HUDEP-2 (cell line): ENCODE results near the gene ETV5.

Experiments used
- DNase-seq, 76 experiments: peaks; one replicate each; lab custom pipeline; 2025; ENCODE audit not compliant: unreplicated experiment in 76 of 76; lab: John Stamatoyannopoulos, UW

ETV5 gene

DNA sequence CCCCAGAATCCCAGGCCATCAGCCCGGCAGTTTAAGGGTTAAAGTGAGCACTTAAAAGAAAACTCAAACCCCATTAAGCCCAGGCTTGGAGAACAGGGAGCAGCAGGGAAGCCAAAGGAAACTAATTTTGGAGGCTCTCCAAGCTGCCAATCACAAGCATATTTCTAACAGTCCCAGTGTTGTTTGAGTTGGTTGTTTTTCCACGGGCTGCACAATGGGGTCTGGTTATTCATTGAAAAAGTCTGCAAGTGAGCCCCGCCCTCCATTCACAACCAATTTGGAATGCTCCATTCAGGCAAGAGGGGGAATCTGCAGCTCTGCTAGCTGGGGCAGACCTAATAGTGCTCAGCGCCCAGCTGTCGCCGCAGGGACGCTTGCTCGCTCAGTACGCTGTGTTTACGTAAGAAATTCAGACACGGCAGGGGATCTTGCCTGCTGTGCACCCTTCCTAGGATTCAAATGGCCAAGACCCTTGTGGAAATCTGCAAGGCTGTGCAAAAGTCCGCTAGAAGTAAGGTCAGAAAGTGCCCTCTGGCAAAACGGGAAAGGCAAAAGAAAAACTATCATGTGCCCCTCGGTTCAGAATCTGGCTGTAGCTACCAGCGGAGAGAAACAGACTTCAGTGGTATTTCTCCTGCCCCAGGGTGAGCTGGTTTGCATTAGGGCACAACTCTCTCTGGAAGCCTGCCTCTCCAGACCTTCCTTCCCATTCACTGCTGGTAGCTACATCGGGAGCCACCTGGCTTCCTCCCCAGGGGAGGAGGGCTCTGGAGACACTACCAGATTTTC, 11.0 kb downstream of the ETV5 start:
- DNase-seq, result peak in 24 of 76 experiments; percentile 4 to 50 (median 14)

DNA sequence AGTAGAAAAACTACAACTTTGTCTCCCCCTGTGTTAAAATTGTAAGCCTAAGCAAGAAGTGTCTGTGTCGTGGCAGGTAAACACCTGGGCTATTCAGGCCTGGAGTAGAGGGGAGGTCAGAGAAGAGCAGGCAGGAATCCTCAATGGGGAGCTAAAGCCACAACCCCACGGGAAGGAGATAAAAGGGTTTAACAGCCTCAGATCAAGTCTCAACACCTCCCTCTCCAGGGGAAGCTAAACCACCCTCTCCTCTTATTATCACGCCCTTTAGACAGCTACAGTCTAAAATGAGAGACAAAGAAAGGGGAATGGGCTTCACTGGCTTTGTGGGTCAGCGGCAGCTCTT, 11.6 kb downstream of the ETV5 start:
- DNase-seq, result no peak

DNA sequence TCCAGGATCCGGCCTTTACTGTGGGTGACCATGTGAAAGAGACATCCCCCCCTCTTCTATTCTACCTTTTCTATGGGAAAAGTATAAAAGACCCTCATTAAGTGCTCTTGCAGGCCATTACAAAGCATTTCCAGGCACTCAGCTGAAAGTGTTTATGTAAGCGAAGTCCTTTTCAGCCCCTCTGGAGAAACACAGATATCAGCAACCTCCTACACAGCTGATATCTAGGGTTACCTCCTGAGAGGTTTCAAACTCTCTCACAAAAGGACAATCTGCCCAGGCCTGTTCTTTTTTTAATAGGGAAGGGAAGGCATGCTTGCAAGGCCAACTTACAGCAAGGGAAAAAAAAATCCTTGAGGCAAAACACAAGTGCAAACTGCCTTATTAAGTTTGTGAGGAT, 12.6 kb downstream of the ETV5 start:
- no peak for DNase-seq

DNA sequence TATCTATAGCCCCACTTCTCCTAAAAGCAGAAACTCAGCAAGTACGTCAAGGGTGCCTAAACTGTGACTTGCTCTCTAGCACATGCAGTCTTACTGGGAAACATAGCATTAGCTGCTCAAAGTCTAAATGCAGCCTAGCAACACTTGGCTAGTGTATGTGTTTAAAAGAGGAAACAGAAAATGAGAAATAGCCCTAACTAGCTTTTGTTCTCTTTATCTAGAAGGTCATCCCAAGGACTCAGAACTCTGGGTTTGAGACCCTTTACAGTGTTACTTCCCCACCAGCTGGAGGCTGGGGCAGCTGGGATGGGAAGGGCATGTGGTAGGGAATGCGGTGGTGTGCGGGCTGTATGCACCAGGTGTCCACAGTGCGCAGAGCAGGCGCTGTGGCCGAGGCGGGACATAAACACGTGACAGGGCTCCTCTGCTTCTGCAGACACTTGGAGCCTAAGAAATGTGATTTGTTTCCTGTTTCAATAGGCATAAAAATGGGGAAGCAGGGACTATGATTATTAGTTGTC, 13.3 kb downstream of the ETV5 start:
- DNase-seq, result no peak

DNA sequence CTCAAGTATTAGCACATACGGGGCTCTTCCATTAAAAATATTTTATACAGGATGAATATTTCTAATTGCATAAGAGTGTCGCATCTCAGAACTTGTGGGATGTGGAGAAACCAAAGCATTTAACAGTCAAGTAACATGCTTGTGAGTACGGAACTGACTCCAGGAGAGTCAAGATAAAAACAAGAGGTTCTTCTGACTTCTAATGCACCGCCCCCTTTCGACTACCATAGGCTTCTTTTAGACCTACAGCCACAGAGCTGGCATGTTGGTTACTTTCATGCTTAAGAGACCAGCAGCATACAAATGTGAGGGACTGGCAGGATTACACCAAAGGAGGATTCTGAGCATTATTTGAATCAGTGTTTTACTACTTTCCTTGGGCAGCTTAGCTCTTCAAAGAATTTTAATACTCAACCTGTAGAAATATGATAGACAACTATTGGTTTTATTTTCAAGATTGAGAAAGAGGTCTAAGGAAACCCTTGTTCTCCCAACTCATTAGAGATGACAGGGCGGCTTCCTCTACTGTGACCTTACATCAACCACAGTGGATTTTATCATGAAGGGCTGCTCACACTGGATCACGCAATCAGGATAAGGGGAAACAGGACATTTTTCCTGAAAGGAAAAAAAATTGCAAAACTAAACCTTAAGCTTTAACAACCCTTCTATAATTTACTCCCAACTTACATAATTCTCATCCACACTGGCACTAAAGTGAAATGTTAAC, 14.0 kb downstream of the ETV5 start:
- no peak for DNase-seq

DNA sequence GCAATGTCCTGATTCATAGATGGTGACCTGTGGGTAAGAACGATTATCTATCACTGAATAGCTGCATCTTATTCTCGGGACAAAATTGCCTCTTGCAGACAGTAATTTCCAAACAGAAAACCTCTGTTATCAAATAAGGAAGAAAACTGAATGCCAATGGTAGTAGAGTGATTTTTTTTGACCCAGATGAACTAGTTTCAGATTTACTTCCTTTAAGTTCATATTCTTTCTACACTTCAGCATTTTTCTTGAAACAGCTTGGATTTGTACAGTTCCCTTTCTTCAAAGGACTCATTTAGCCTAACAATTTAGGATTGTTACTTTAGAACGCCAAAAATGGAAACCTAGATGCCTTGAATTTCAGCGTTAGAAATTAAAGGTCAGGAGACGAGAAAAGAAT, 14.6 kb downstream of the ETV5 start:
- DNase-seq, result no peak

DNA sequence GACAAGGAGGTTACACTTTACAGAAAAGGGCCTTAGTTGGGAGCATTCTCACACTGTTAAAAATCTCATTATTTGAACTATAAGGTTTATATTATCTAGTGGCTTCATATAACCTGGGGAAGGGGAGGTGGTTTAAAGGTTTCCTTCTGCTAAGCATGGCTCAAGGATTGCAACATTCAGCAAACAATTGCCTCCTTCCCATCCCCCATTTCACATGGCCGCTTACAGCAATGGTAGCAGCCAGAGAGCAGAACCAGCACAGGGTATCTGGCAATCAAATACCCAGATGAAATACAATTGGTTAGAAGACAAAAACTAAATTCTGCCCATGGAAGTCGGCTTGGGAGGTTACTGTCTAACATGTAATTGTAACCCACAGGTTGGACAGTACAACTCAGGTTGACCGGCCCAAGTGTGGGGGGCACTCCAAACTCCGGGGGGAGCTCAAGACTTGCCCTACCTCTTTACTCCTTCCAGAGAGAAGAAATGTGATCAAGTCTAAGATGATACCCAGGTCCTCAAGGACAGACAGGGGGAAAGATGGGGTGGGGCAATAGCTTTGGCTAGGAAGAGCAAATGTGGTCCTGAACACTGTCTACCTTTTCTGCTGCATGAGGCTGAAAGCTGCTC, 15.5 kb downstream of the ETV5 start:
- no peak for DNase-seq

DNA sequence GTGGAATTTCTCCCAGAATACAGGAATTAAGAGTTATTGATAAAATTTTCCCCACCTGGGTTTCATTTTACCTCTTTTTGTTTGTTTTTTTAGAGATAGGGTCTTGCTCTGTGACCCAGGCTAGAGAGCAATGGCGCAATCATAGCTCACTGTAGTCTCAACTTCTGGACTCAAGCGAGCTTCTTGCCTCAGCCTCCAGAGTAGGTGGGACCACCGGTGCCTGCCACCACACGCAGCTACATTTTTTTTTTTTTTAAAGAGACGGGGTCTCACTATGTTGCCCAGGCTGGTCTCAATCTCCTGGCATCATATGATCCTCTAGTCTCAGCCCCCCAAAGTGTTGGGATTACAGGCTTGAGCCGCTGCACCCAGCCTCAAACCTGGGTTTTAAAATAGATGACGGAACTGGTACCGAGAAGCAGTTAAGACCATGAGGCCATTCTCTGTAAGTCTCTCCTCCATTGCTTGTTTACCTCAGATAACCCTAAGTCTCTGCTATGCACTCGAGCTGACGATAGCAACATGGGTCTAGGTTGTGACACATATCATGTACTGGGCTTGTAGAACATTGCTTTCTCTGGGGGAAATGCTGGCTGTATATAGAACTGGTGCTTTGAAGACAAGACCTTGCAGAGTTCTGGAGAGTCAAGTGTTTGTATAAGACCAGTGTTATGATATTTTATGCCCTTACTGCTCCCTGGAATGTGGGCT, 16.4 kb downstream of the ETV5 start:
- DNase-seq, result no peak

DNA sequence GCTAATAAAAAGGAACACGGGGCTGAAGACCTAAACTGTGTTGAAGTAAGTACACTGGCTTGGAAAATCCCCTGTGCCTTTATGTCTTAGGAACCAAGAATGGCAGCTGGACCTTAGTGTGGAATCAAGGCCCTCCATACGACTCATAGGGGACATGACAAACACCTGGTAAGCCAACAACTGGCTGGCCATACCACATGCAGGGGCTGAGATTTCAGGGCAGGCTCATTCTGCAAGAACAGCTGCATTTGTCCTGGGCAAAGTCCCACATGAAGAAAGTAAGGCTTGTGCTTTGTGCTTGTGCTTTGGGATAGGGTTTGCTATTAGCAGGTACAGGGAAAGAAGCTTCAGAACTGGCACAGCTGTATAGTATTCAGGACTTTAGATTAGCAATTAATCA, 18.0 kb downstream of the ETV5 start:
- no peak for DNase-seq

DNA sequence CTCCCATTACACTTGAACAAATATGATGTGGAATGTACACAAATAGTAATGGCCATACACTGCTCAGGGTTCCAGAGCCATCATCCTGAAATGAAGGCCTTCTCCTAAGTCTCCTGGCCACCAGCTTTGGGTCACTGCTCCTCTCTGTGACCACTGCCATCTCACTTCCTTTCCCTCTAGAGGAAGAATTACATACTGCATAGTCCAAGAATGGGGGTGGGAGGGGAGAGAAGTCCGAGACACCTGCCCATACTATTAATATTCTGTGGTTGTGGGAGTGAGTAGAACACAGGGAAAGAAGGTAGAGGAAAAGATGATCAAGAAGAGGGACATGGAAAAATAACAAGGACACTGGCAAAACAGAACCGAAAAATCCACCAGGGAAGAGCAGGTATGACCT, 20.6 kb downstream of the ETV5 start:
- no peak for DNase-seq

DNA sequence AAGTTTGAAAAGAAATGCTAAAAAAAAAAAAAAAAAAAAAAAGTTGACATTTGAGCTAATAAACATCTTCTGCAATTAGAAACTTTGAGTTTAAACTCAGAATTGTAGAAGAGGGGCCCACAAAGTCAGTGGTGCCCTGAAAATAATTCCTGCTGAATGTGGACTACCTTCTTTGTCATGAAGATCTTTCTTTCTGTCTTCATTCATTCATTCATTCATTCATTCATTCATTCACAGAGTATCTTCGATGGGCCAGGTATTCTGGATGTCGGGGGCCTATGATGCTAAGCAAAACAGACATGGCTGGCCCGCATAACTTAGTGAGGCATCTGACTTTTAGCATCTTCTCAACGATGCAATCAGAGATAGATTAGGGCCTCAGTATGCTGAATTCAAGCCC, 24.6 kb downstream of the ETV5 start:
- DNase-seq, result no peak

DNA sequence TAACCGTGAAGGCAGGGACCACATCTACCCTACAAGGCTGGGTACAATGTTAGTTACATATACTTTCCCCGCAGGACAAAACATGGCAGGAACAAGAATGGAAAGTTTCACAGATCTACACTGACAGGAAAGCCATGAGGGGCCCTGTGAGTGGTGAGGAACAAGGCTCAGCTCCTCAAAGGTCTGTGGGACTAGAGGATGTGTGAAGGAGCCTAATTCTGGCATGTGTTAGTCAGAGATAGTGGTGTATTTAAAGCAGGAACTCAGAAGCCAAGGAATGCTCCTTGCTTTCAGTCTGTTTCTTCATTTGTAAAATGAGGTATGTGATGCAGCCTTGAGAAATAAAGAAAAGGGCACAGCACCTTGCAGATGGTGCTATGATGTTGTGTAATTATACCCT, 25.1 kb downstream of the ETV5 start:
- no peak for DNase-seq

DNA sequence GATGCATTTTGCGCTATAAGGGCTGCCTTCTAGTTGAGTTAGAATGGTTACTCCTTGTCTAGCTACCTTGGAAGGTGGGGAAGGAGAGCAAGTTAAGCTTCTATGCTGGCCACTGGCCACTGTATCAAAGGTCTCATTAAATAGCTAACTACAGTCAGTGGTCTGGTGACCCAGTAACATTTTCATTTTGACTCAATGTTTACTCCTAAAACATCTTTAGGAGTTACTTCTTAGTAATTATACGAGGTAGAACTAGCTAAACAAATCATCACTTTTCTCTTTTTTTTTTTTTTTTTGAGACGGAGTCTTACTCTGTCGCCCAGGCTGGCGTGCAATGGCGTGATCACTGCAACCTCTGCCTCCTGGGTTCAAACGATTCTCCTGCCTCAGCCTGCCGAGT, 26.7 kb downstream of the ETV5 start:
- DNase-seq, result no peak

DNA sequence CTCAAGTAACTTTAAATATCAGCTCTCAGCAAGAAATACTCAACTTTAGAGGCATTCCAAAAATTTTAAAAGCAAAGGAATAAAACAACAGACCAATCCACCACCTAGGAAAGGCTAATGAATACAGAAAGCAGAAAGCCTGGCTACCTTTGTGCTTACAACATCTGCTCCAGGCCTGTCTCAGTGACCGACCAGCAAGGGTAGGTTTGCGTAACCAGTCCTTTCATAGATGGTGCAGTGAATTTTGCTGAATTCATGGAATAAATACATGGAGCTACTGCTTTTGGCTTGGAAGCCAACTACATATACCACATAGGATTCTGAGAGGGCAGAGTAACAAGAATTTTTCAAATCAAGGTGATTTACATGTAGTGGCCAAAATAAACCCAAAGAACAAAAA, 27.2 kb downstream of the ETV5 start:
- DNase-seq, result no peak

DNA sequence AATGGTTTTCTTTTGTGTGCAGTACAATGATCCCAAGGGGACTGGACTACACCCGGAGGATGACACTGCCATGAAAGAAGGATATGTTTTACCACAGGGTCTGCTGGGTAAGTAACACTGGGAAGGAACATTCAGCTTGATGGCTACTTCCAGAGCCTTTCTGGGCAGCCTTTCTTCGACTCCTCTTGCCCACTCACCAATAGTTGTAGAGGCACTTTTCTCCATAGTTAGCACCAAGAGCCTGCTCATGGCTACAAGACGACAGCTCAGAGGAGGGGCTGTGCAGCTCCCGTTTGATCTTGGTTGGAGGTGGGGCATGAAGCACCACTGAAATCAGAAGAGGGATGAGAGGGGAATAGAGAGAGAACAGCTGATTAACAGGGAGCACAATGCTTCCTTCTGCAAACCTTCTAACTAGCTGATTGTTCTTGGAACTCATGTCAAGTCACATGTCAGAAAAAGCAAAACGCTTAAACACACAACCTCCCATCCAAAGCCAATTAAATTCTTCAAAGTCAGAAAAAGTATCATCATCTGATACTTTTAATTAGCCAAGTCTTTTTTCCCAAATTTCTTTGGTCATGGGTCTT, 27.9 kb downstream of the ETV5 start:
- no peak for DNase-seq

DNA sequence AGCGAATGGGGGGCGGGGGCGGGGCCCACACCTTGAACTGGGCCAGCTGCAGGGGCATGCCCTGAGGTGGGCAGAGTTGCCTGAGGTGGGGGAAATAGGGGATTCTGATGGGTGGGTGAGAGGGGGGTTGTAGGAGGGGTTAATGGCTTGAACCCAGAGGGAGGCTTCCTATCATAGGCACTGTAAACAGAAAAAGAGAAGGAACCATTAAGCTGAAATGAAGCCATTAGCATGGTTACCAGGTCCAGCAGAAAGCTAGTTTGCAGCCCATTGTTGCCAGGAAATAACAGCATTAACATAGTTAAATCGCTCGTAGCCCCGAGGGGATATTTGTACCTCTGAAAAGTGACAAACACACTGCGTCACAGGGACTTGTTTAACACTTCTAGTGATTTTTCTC, 29.0 kb downstream of the ETV5 start:
- no peak for DNase-seq

DNA sequence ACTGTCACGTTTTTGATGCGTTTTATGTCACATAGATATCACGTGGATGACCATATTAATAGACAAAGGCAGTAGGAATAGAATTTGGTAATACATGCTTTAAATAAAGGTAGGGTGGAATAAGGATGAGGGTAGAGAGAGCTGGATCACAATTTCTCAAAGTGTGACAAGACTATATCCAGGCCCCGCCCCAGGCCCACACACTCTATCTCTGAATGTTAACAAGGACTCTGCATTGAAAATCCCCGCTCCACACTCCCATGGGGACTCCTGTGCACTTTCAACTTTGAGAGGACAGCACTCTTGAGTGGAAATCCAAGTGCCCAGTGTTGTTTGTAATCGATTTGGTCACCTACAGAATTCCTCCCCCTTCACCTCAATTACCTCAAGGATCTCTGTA, 31.4 kb downstream of the ETV5 start:
- no peak for DNase-seq

DNA sequence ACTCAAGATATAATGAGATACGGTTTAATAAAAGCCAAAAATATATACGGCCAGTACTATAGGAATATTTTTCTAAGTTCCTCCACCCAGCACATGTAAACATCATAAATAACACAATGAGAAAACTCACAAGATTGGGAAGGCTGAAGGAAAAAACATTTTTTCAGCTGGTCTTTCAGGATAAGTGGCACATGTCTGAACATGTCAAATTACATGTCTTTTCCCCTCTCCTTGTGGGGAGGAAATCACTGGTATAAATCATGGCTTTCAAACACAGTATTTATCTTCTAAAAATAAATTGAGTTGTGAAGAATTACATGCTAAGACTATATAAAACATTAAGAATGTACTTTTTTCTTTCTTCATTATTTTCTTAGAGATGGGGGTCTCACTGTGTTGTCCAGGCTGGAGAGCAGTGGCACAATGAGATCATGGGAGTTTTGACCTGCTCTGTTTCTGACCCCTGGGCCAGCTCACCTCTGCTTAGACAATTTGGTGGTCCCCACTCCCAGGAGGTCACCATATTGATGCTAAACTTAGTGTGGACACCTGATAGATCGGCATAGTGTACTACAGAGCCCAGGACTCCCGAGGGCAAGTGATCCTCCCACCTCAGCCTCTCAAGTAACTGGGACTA, 32.8 kb downstream of the ETV5 start:
- no peak for DNase-seq

DNA sequence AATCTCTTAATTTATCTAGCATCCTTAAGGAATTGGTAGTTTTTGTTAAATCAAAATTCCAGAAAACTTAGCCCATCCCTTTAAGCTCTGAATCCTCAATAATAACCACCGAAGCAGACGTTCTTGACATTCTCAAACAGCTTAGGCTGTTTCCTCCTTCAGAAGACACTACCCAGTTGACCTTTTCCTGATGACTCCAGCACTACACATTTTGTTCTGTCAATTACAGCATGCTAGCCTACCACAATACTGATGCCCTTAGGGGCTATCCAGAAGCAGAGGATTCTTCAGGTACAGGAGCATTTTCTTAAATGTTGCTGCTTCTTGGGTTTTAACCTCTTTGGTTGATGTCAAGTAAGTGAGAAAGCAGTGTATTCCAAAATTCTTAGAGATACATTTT, 33.4 kb downstream of the ETV5 start:
- DNase-seq, result no peak

DNA sequence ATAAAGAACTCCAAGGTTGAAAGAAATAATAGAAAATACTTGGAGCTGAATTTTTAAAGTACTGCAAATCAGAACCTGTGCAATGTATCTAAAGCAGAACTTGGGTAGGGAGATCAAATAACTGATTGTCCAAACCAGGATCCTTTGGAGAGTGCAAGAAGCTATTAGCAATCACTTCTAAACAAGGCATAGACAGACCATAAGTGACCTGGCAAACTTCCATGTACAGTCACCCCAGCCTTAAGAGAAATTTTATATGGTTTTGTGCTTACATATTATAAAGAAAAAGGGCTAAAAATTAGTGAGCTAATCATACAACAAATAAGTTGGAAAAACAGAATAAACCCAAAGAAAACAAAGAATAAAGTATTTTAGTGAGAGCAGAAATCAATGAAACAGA, 35.2 kb downstream of the ETV5 start:
- no peak for DNase-seq
